Lower leg skin (tissue), 4 donors: Measurements from ENCODE around the gene LRRC66. TPM values are rescaled to one million over a fixed set of nuclear protein-coding genes. Genes with fewer than 3 reads are reported as not detected.

ENCODE experiments used
- DNase-seq, 2 donors: peaks; one replicate each; pipeline ENCODE4 v3.0.0-alpha.2; 2019; ENCODE audit warnings: low spot score in 2 of 2
- H3K4me3 ChIP-seq: fragments of 200-600 bp; sonication (generic); 2 replicates; pipeline ENCODE4 v1.5.1; 2017; ENCODE audit warnings: mild to moderate bottlenecking, low read depth; ENCODE audit not compliant: poor library complexity, severe bottlenecking
- CTCF ChIP-seq, 3 donors: fragments of 450-650 bp; IDR thresholded peaks; one replicate each; pipeline ENCODE4 v1.5.1; 2016; ENCODE audit warnings: antibody characterized with exemption in 3 of 3, mild to moderate bottlenecking in 3 of 3, moderate library complexity in 2 of 3
- POLR2A ChIP-seq, 2 donors: fragments of 450-650 bp; IDR thresholded peaks; one replicate each; pipeline ENCODE4 v1.6.1; 2016 to 2017; ENCODE audit warnings: antibody characterized with exemption in 2 of 2, mild to moderate bottlenecking in 1 of 2, moderate library complexity in 1 of 2
- WGBS, 2 donors: methylation state at CpG; one replicate each; pipeline ENCODE4 v1.1.5; 2018; 5-methylcytosine and 5-hydroxymethylcytosine counted together
- intact Hi-C: fragments of 100-400 bp; cut with DNase I; formaldehyde crosslinking; loops from one replicate; pipeline ENCODE4 v1.15.0; 2023; ENCODE audit warnings: low total_unique reads
- total RNA-seq, 4 donors: library from RNA; depleted of rRNA; stranded (reverse); fragments of >200 nt; gene quantifications; one replicate each; pipeline ENCODE4 v1.1.0, GENCODE V29; 2016

The LRRC66 gene
- total RNA-seq, 4 donors from 2014 or later, result not detected

GRCh38 chr4:52028970-52029369 is 8.8 kb upstream of the LRRC66 start:
- H3K4me3 ChIP-seq, result no peak overlapping the region
- WGBS, 2 donors, result 70 to 75% methylated on average over 1 of the region's 1 CpG
- TF ChIP-seq POLR2A (IDR thresholded peaks at IDR 0.05), result no peak
- DNase-seq, result no peak
- intact Hi-C loops, result no loop called here

- TF ChIP-seq CTCF (IDR thresholded peaks at IDR 0.05), result no peak
- no peak for TF ChIP-seq POLR2A (IDR thresholded peaks at IDR 0.05)
- intact Hi-C loops, result no loop called here
- DNase-seq, result no peak
- no peak overlapping the region for H3K4me3 ChIP-seq
- WGBS, 2 donors, result 44 to 98% methylated on average over 1 of the region's 1 CpG
These were observed 2.3 kb downstream of the LRRC66 start for GRCh38 chr4:52017814-52018213.

GRCh38 chr4:52016981-52017380 is 3.2 kb downstream of the LRRC66 start:
- TF ChIP-seq POLR2A (IDR thresholded peaks at IDR 0.05) (no peak), CTCF (IDR thresholded peaks at IDR 0.05) (no peak)
- no peak for DNase-seq
- 83 to 84% methylated on average over 3 of the region's 3 CpGs for WGBS, 2 donors
- no peak overlapping the region for H3K4me3 ChIP-seq
- intact Hi-C loops, result no loop called here

GRCh38 chr4:52015366-52015765 is 4.8 kb downstream of the LRRC66 start:
- 75 to 82% methylated on average over 7 of the region's 7 CpGs for WGBS, 2 donors
- no peak for DNase-seq
- TF ChIP-seq CTCF (IDR thresholded peaks at IDR 0.05) (no peak), POLR2A (IDR thresholded peaks at IDR 0.05) (no peak)
- intact Hi-C loops, result no loop called here
- no peak overlapping the region for H3K4me3 ChIP-seq

- intact Hi-C loops, result no loop called here
- no peak for DNase-seq
- no peak overlapping the region for H3K4me3 ChIP-seq
- TF ChIP-seq POLR2A (IDR thresholded peaks at IDR 0.05), result no peak
- no peak for TF ChIP-seq CTCF (IDR thresholded peaks at IDR 0.05)
- WGBS, 2 donors, result 53 to 85% methylated on average over 1 of the region's 1 CpG
These were observed 5.3 kb downstream of the LRRC66 start for GRCh38 chr4:52014903-52015302.

- 95% methylated on average over 1 of the region's 1 CpG for WGBS, 2 donors
These were observed 7.5 kb downstream of the LRRC66 start for GRCh38 chr4:52012651-52013050.

More at GRCh38 chr4:52012651-52013050, 7.5 kb downstream of the LRRC66 start:
- DNase-seq, result no peak
- intact Hi-C loops, result no loop called here
- no peak for TF ChIP-seq CTCF (IDR thresholded peaks at IDR 0.05)
- no peak for TF ChIP-seq POLR2A (IDR thresholded peaks at IDR 0.05)
- H3K4me3 ChIP-seq, result no peak overlapping the region
